H54 (cell line): ENCODE results near the gene LTBP1.

ENCODE experiments used
- DNase-seq: peaks from one replicate; pipeline ENCODE4 v3.0.0; 2011; ENCODE audit warnings: low spot score, mixed read lengths; ENCODE audit not compliant: insufficient read length
- FAIRE-seq: peaks from 3 replicates; lab custom pipeline; 2011; peaks lifted over from hg19 to GRCh38; lab: Jason Lieb, UNC
- POLR2A ChIP-seq: IDR thresholded peaks from 2 replicates; pipeline ENCODE4 v1.6.1; 2011; ENCODE audit warnings: low read depth, mild to moderate bottlenecking, low read length

LTBP1 gene

GRCh38 chr2:33130054-33130447 lies 183.3 kb downstream of the LTBP1 start:
- DNase-seq (no peak), FAIRE-seq (no peak)
- no peak for TF ChIP-seq POLR2A

- no peak for TF ChIP-seq POLR2A
- no peak for FAIRE-seq
- no peak for DNase-seq
Observed at GRCh38 chr2:33130544-33130943, 183.8 kb downstream of the LTBP1 start.

GRCh38 chr2:33131111-33131510 lies 184.4 kb downstream of the LTBP1 start:
- no peak for TF ChIP-seq POLR2A
- DNase-seq: no peak
- FAIRE-seq: no peak

GRCh38 chr2:33131749-33132148 lies 185.0 kb downstream of the LTBP1 start:
- no peak for TF ChIP-seq POLR2A
- FAIRE-seq: no peak
- no peak for DNase-seq

- peak; percentile 48 for FAIRE-seq
- no peak for DNase-seq
- no peak for TF ChIP-seq POLR2A
Observed at GRCh38 chr2:33133454-33133952, 186.8 kb downstream of the LTBP1 start.

GRCh38 chr2:33134086-33134771 lies 187.5 kb downstream of the LTBP1 start:
- FAIRE-seq (peak; percentile 98), DNase-seq (peak; percentile 51)
- no peak for TF ChIP-seq POLR2A

GRCh38 chr2:33134791-33135560 lies 188.2 kb downstream of the LTBP1 start:
- TF ChIP-seq POLR2A: no peak
- FAIRE-seq (no peak), DNase-seq (no peak)

- TF ChIP-seq POLR2A: no peak
- FAIRE-seq (no peak), DNase-seq (no peak)
Observed at GRCh38 chr2:33135645-33136044, 188.9 kb downstream of the LTBP1 start.

GRCh38 chr2:33136056-33136455 lies 189.3 kb downstream of the LTBP1 start:
- TF ChIP-seq POLR2A: no peak
- DNase-seq (no peak), FAIRE-seq (no peak)

GRCh38 chr2:33136566-33136965 lies 189.8 kb downstream of the LTBP1 start:
- DNase-seq (no peak), FAIRE-seq (no peak)
- no peak for TF ChIP-seq POLR2A

GRCh38 chr2:33137331-33137730 lies 190.6 kb downstream of the LTBP1 start:
- TF ChIP-seq POLR2A: no peak
- FAIRE-seq (no peak), DNase-seq (no peak)

GRCh38 chr2:33139949-33140348 lies 193.2 kb downstream of the LTBP1 start:
- no peak for DNase-seq
- FAIRE-seq: no peak
- no peak for TF ChIP-seq POLR2A

GRCh38 chr2:33141476-33141875 lies 194.7 kb downstream of the LTBP1 start:
- DNase-seq (no peak), FAIRE-seq (no peak)
- TF ChIP-seq POLR2A: no peak

GRCh38 chr2:33142810-33143209 lies 196.1 kb downstream of the LTBP1 start:
- DNase-seq: no peak
- FAIRE-seq: no peak
- no peak for TF ChIP-seq POLR2A
